HG02798 (cell line): ENCODE measurements around the gene PTPRT.

Experiments used
- ATAC-seq: cut with Tn5 transposase; IDR thresholded peaks from one replicate; pipeline ENCODE4 v1.9.1; 2021; ENCODE audit warnings: mild to moderate bottlenecking; ENCODE audit not compliant: unreplicated experiment, poor library complexity

Gene PTPRT

GRCh38 chr20:43034981-43035724, 154.6 kb downstream of the PTPRT start:
- no peak for ATAC-seq

- no peak for ATAC-seq
These were observed 157.2 kb downstream of the PTPRT start for GRCh38 chr20:43032459-43032858.

GRCh38 chr20:43029176-43029575, 160.5 kb downstream of the PTPRT start:
- ATAC-seq, result no peak

GRCh38 chr20:43028470-43028869, 161.2 kb downstream of the PTPRT start:
- no peak for ATAC-seq

GRCh38 chr20:43023836-43024235, 165.9 kb downstream of the PTPRT start:
- ATAC-seq, result no peak

- ATAC-seq, result no peak
These were observed 167.1 kb downstream of the PTPRT start for GRCh38 chr20:43022568-43022967.

GRCh38 chr20:43022081-43022480, 167.6 kb downstream of the PTPRT start:
- no peak for ATAC-seq

- no peak for ATAC-seq
These were observed 172.3 kb downstream of the PTPRT start for GRCh38 chr20:43017241-43018030.

- no peak for ATAC-seq
These were observed 173.4 kb downstream of the PTPRT start for GRCh38 chr20:43016257-43016656.

- no peak for ATAC-seq
These were observed 174.1 kb downstream of the PTPRT start for GRCh38 chr20:43015566-43015965.

GRCh38 chr20:43014206-43014605, 175.5 kb downstream of the PTPRT start:
- ATAC-seq, result no peak

- ATAC-seq, result no peak
These were observed 178.2 kb downstream of the PTPRT start for GRCh38 chr20:43011491-43011890.

- no peak for ATAC-seq
These were observed 180.2 kb downstream of the PTPRT start for GRCh38 chr20:43009532-43009931.

- ATAC-seq, result no peak
These were observed 182.2 kb downstream of the PTPRT start for GRCh38 chr20:43007525-43007924.

- no peak for ATAC-seq
These were observed 182.9 kb downstream of the PTPRT start for GRCh38 chr20:43006651-43007375.

GRCh38 chr20:43003318-43003944, 186.3 kb downstream of the PTPRT start:
- no peak for ATAC-seq

GRCh38 chr20:42996141-42996540, 193.6 kb downstream of the PTPRT start:
- ATAC-seq, result no peak

- ATAC-seq, result no peak
These were observed 201.4 kb downstream of the PTPRT start for GRCh38 chr20:42988319-42988718.

- no peak for ATAC-seq
These were observed 202.2 kb downstream of the PTPRT start for GRCh38 chr20:42987376-42988114.
